ENCODE results near the gene TIGD6. TPM values are rescaled to one million over a fixed set of nuclear protein-coding genes. Genes with fewer than 3 reads are reported as not detected.

Gene TIGD6
- total and polyA plus RNA-seq, 9 of the 15 experiments (the other 6 are each of a cell fraction or from before 2014, with no cell fraction given) = 1.8 to 6.3 (median 3.9) TPM

GRCh38 chr5:149946118-149946517 lies 54.3 kb downstream of the TIGD6 start:
- ChIA-PET CTCF (ENCODE audit: low intra/inter-chr PET ratio) (no interaction called here), POLR2A (interaction anchor here (1.0 to 1.4 kb wide), 2 partner anchors 13 to 22 kb away, joined by 3 to 8 read pairs; partner anchors contain the start of gene SLC26A2)
- FAIRE-seq (no peak), DNase-seq (ENCODE audit: extremely low read depth in 1 of 4, low spot score in 3 of 4) (no peak), ATAC-seq (no peak)
- in situ Hi-C loops (cut with MboI) (no loop called here), intact Hi-C loops (cut with micrococcal nuclease) (no loop called here)
- no peak overlapping the region for H3K4me2 ChIP-seq (ENCODE audit: insufficient read depth, low read length)
- H3K79me2 ChIP-seq (ENCODE audit: control insufficient read depth, insufficient read depth, low read length) = no peaks in the 10 kb centered on the region
- 68% methylated on average over 3 of the region's 3 CpGs for WGBS (ENCODE audit: insufficient coverage, low coverage, missing lambda C conversion rate)
- no peaks in the 10 kb centered on the region for H4K20me1 ChIP-seq (replicated peaks; ENCODE audit: control insufficient read depth, insufficient read depth, low read length)
- no peak overlapping the region for H2AFZ ChIP-seq (ENCODE audit: low read depth, low read length)
- H3K9me1 ChIP-seq (ENCODE audit: control insufficient read depth, insufficient read depth, low read length) = no peaks in the 10 kb centered on the region
- peaks cover 15 to 20% of the 10 kb centered on the region in 2 experiments; a peak in 4 of 5 replicates for H3K4me1 ChIP-seq (replicated peaks in 1 of 2; ENCODE audit: control insufficient read depth in 2 of 2, insufficient read depth in 2 of 2, low read length in 2 of 2)
- H3K4me3 ChIP-seq = no peak overlapping the region
- no peak overlapping the region for H3K9ac ChIP-seq (ENCODE audit: insufficient read depth in 1 of 2, low read depth in 2 of 2, low read length in 2 of 2)
- no peaks in the 10 kb centered on the region for H3K36me3 ChIP-seq (ENCODE audit: control insufficient read depth, insufficient read depth, low read length)
- no peak overlapping the region for H3K27ac ChIP-seq (ENCODE audit: extremely low read depth, low read depth, low read length)
- BruUV-seq (replicated peaks) = no TSS peak
- no peak for TF ChIP-seq EHMT2 (IDR thresholded peaks at IDR 0.05)
- TF ChIP-seq KDM1A (IDR thresholded peaks at IDR 0.05) = no peak
- TF ChIP-seq TAF15 (IDR thresholded peaks at IDR 0.05; ENCODE audit: low read depth, low read length) = no peak
- TF ChIP-seq BCOR (IDR thresholded peaks at IDR 0.05) = no peak
- TF ChIP-seq, protein P1, sequence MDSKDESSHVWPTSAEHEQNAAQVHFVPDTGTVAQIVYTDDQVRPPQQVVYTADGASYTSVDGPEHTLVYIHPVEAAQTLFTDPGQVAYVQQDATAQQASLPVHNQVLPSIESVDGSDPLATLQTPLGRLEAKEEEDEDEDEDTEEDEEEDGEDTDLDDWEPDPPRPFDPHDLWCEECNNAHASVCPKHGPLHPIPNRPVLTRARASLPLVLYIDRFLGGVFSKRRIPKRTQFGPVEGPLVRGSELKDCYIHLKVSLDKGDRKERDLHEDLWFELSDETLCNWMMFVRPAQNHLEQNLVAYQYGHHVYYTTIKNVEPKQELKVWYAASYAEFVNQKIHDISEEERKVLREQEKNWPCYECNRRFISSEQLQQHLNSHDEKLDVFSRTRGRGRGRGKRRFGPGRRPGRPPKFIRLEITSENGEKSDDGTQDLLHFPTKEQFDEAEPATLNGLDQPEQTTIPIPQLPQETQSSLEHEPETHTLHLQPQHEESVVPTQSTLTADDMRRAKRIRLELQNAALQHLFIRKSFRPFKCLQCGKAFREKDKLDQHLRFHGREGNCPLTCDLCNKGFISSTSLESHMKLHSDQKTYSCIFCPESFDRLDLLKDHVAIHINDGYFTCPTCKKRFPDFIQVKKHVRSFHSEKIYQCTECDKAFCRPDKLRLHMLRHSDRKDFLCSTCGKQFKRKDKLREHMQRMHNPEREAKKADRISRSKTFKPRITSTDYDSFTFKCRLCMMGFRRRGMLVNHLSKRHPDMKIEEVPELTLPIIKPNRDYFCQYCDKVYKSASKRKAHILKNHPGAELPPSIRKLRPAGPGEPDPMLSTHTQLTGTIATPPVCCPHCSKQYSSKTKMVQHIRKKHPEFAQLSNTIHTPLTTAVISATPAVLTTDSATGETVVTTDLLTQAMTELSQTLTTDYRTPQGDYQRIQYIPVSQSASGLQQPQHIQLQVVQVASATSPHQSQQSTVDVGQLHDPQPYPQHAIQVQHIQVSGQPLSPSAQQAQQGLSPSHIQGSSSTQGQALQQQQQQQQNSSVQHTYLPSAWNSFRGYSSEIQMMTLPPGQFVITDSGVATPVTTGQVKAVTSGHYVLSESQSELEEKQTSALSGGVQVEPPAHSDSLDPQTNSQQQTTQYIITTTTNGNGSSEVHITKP (IDR thresholded peaks at IDR 0.05; ENCODE audit: partially characterized antibody) = no peak
- TF ChIP-seq SNAPC5 (CRISPR knock-in tag; IDR thresholded peaks at IDR 0.05) = no peak
- no peak for TF ChIP-seq E2F5 (CRISPR knock-in tag; IDR thresholded peaks at IDR 0.05)
- TF ChIP-seq ZNF277 (CRISPR knock-in tag; IDR thresholded peaks at IDR 0.05; ENCODE audit: borderline replicate concordance) = no peak
- TF ChIP-seq SETDB1 (IDR thresholded peaks at IDR 0.05; ENCODE audit: low read length) = no peak
- no peak for TF ChIP-seq STAG1 (CRISPR knock-in tag; IDR thresholded peaks at IDR 0.05; ENCODE audit: borderline replicate concordance)
- no peaks in the 10 kb centered on the region for H3K9me3 ChIP-seq (replicated peaks; ENCODE audit: control insufficient read depth, insufficient read depth, low read depth, low read length)
- no peaks in the 10 kb centered on the region for H3K27me3 ChIP-seq (ENCODE audit: control insufficient read depth in 2 of 2, insufficient read depth in 2 of 2, low read length in 2 of 2)
